GM12875 (cell line): Measurements from ENCODE around the gene FSTL1.

ENCODE experiments used
- H3K4me3 ChIP-seq: one replicate; pipeline ENCODE4 v1.5.1; 2011; ENCODE audit warnings: low read depth, low read length, control low read depth
- CTCF ChIP-seq: IDR thresholded peaks from 2 replicates; pipeline ENCODE4 v1.5.1; 2011; ENCODE audit warnings: low read depth, mild to moderate bottlenecking, control low read depth, inconsistent platforms, low read length, moderate library complexity, borderline replicate concordance; ENCODE audit not compliant: insufficient read depth

Gene FSTL1

GRCh38 chr3:120424506-120424905, 26.3 kb downstream of the FSTL1 start:
- H3K4me3 ChIP-seq = no peak overlapping the region
- no peak for TF ChIP-seq CTCF

GRCh38 chr3:120423432-120423831, 27.4 kb downstream of the FSTL1 start:
- no peak for TF ChIP-seq CTCF
- H3K4me3 ChIP-seq = no peak overlapping the region

GRCh38 chr3:120421926-120422325, 28.9 kb downstream of the FSTL1 start:
- TF ChIP-seq CTCF = no peak
- H3K4me3 ChIP-seq = no peak overlapping the region

GRCh38 chr3:120420928-120421551, 29.8 kb downstream of the FSTL1 start:
- no peak for TF ChIP-seq CTCF
- H3K4me3 ChIP-seq = no peak overlapping the region

- no peak for TF ChIP-seq CTCF
- no peak overlapping the region for H3K4me3 ChIP-seq
Observed at GRCh38 chr3:120420360-120420759, 30.4 kb downstream of the FSTL1 start.

GRCh38 chr3:120419797-120420196, 31.0 kb downstream of the FSTL1 start:
- no peak overlapping the region for H3K4me3 ChIP-seq
- no peak for TF ChIP-seq CTCF

GRCh38 chr3:120418866-120419490, 31.8 kb downstream of the FSTL1 start:
- H3K4me3 ChIP-seq = no peak overlapping the region

More at GRCh38 chr3:120418866-120419490, 31.8 kb downstream of the FSTL1 start:
- peak; percentile 66 for TF ChIP-seq CTCF
